ENCODE data around the gene SYT2. TPM values are rescaled to one million over a fixed set of nuclear protein-coding genes. Genes with fewer than 3 reads are reported as not detected.
"Not testable (repeated sequence)": the region's sequence is repeated elsewhere in the genome, so short reads cannot be mapped to it uniquely, and the experiment has no call there.

SYT2 gene
- total and polyA plus RNA-seq, 9 of the 15 experiments (the other 6 are each of a cell fraction or from before 2014, with no cell fraction given): not detected

- TF ChIP-seq ZBTB40 (IDR thresholded peaks at IDR 0.05) (no peak), ZBTB40 (CRISPR knock-in tag; IDR thresholded peaks at IDR 0.05) (no peak), CBFA2T3 (IDR thresholded peaks at IDR 0.05) (peak; percentile 52), RCOR1 (IDR thresholded peaks at IDR 0.05; ENCODE audit: borderline replicate concordance in 1 of 2, low read depth in 2 of 2, low read length in 2 of 2) (peak in 1 of 2 experiments; percentile 89; a peak in 3 of 4 replicates), ARID1B (IDR thresholded peaks at IDR 0.05) (peak; percentile 46), TAL1 (IDR thresholded peaks at IDR 0.05) (0 out of 2 replicates have a peak, but pooled peaks have one; percentile 21)
Measured at GRCh38 chr1:202551683-202552082, 158.6 kb downstream of the SYT2 start (continued).

DNA sequence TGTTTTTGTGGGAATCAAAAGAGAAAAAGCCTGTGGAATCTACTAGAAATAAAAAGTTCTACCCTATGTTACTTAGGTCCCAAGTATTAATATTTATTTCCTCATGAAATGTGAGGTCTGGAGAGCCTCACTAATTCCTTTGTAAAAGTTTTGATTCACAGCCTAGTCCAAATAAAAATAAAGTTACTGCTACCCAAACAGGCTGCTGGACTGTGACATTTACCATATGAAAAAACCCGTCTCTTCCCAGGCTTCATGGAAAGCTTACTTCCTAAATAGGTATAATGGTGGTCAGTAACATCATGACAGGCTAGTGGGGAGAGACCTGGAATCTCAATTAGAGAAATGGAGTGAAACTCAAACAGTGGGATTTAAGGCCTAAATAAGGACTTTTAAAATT, 160.2 kb downstream of the SYT2 start:
- intact Hi-C loops (cut with micrococcal nuclease); H3K79me2 ChIP-seq (ENCODE audit: control insufficient read depth, insufficient read depth, low read length); H3K9ac ChIP-seq (ENCODE audit: insufficient read depth in 1 of 2, low read depth in 2 of 2, low read length in 2 of 2); H3K9me1 ChIP-seq (ENCODE audit: control insufficient read depth, insufficient read depth, low read length); CTCF ChIA-PET (ENCODE audit: low intra/inter-chr PET ratio); H3K4me3 ChIP-seq; H3K9me3 ChIP-seq (replicated peaks; ENCODE audit: control insufficient read depth, insufficient read depth, low read depth, low read length); DNase-seq (ENCODE audit: extremely low read depth in 1 of 4, low spot score in 3 of 4); H4K20me1 ChIP-seq (replicated peaks; ENCODE audit: control insufficient read depth, insufficient read depth, low read length); in situ Hi-C loops (cut with MboI); BruUV-seq (replicated peaks); FAIRE-seq; H3K36me3 ChIP-seq (ENCODE audit: control insufficient read depth, insufficient read depth, low read length); ATAC-seq; H3K4me2 ChIP-seq (ENCODE audit: insufficient read depth, low read length); H3K27me3 ChIP-seq (ENCODE audit: control insufficient read depth in 2 of 2, insufficient read depth in 2 of 2, low read length in 2 of 2); H2AFZ ChIP-seq (ENCODE audit: low read depth, low read length); H3K27ac ChIP-seq (ENCODE audit: extremely low read depth, low read depth, low read length): not testable (repeated sequence)
- POLR2A ChIA-PET: interaction anchor here (0.6 kb wide), 1 partner anchor 112 kb away, joined by 3 read pairs; no protein-coding TSS in a partner anchor
- H3K4me1 ChIP-seq (replicated peaks in 1 of 2; ENCODE audit: control insufficient read depth in 2 of 2, insufficient read depth in 2 of 2, low read length in 2 of 2): peaks cover 7 to 49% of the 10 kb centered on the region in 2 experiments; a peak in 4 of 5 replicates
- WGBS (ENCODE audit: insufficient coverage, low coverage, missing lambda C conversion rate): 100% methylated on average over 1 of the region's 1 CpG
